Chondrocyte (in vitro differentiated cells): ENCODE data around the gene RIMS4. TPM values are rescaled to one million over a fixed set of nuclear protein-coding genes. Genes with fewer than 3 reads are reported as not detected.
A peak's percentile ranks its signal among the peaks of the same experiment; 100 is the strongest.

Source experiments
- DNase-seq: peaks from one replicate; pipeline ENCODE4 v3.0.0; 2021; ENCODE audit warnings: mixed read lengths, low spot score
- H3K27ac Mint-ChIP-seq: one replicate; pipeline ENCODE4 v1.8.0; 2021; ENCODE audit warnings: mild to moderate bottlenecking, moderate library complexity, mixed read lengths; ENCODE audit not compliant: unreplicated experiment
- H3K27me3 Mint-ChIP-seq: 2 replicates; pipeline ENCODE4 v1.8.0; 2021; ENCODE audit warnings: low read depth, mixed read lengths
- H3K36me3 Mint-ChIP-seq: 2 replicates; pipeline ENCODE4 v1.8.0; 2021; ENCODE audit warnings: low read depth, mixed read lengths
- H3K4me1 Mint-ChIP-seq: 2 replicates; pipeline ENCODE4 v1.8.0; 2021; ENCODE audit warnings: low read depth, mild to moderate bottlenecking, mixed read lengths
- H3K4me3 Mint-ChIP-seq: one replicate; pipeline ENCODE4 v1.8.0; 2021; ENCODE audit warnings: mild to moderate bottlenecking, moderate library complexity, mixed read lengths; ENCODE audit not compliant: unreplicated experiment
- H3K9me3 Mint-ChIP-seq: 2 replicates; pipeline ENCODE4 v1.8.0; 2021; ENCODE audit warnings: low read depth, mixed read lengths
- CTCF ChIP-seq: fragments of 200-600 bp; sonication (generic); IDR thresholded peaks from 2 replicates; pipeline ENCODE4 v1.5.0; 2021; ENCODE audit warnings: antibody characterized with exemption, mild to moderate bottlenecking, moderate library complexity
- total RNA-seq: library from RNA; stranded (reverse); gene quantifications from 3 replicates; pipeline ENCODE4 v1.2.1, GENCODE V29; 2021

RIMS4 gene
- total RNA-seq, 1 donor from 2014 or later, result 2.1 TPM

GRCh38 chr20:44716309-44717106 is 93.8 kb downstream of the RIMS4 start:
- Mint-ChIP-seq H3K4me3 (no peak overlapping the region), H3K27me3 (no peaks in the 10 kb centered on the region), H3K36me3 (no peaks in the 10 kb centered on the region), H3K27ac (peak overlapping the region; percentile 81), H3K9me3 (no peaks in the 10 kb centered on the region), H3K4me1 (peaks cover 53% of the 10 kb centered on the region)
- no peak for DNase-seq
- TF ChIP-seq CTCF, result no peak

- no peaks in the 10 kb centered on the region for H3K36me3 Mint-ChIP-seq
- H3K27me3 Mint-ChIP-seq, result no peaks in the 10 kb centered on the region
- no peak for TF ChIP-seq CTCF
- peaks cover 49% of the 10 kb centered on the region for H3K4me1 Mint-ChIP-seq
- no peaks in the 10 kb centered on the region for H3K9me3 Mint-ChIP-seq
- no peak for DNase-seq
- no peak overlapping the region for H3K4me3 Mint-ChIP-seq
- peak overlapping the region; percentile 81 for H3K27ac Mint-ChIP-seq
Measured at GRCh38 chr20:44715499-44716308, 94.6 kb downstream of the RIMS4 start.

GRCh38 chr20:44714701-44715498 is 95.4 kb downstream of the RIMS4 start, which contains the start of gene CCN5:
CCN5 (plus strand) TSS chr20:44715369; CDS start chr20:44715391, 22 bp downstream.
- TF ChIP-seq CTCF, result no peak
- no peaks in the 10 kb centered on the region for H3K27me3 Mint-ChIP-seq
- no peak within 1 kb of the TSS for H3K4me3 Mint-ChIP-seq
- H3K27ac Mint-ChIP-seq, result peak within 1 kb of the TSS; percentile 81
- H3K9me3 Mint-ChIP-seq, result no peaks in the 10 kb centered on the region
- no peaks in the 10 kb centered on the region for H3K36me3 Mint-ChIP-seq
- H3K4me1 Mint-ChIP-seq, result peaks cover 41% of the 10 kb centered on the region
- DNase-seq, result no peak

GRCh38 chr20:44714102-44714700 is 96.1 kb downstream of the RIMS4 start:
- no peaks in the 10 kb centered on the region for H3K27me3 Mint-ChIP-seq

More at GRCh38 chr20:44714102-44714700, 96.1 kb downstream of the RIMS4 start:
- Mint-ChIP-seq H3K9me3 (no peaks in the 10 kb centered on the region), H3K27ac (no peak overlapping the region), H3K4me3 (no peak overlapping the region), H3K4me1 (peaks cover 41% of the 10 kb centered on the region), H3K36me3 (no peaks in the 10 kb centered on the region)
- no peak for TF ChIP-seq CTCF
- DNase-seq, result no peak
